Measurements from ENCODE around the gene UBTF. TPM values are rescaled to one million over a fixed set of nuclear protein-coding genes. Genes with fewer than 3 reads are reported as not detected.

The UBTF gene
- total and polyA plus RNA-seq, 9 of the 15 experiments (the other 6 are each of a cell fraction or from before 2014, with no cell fraction given), result 1.2 to 113 (median 83.6) TPM

DNA sequence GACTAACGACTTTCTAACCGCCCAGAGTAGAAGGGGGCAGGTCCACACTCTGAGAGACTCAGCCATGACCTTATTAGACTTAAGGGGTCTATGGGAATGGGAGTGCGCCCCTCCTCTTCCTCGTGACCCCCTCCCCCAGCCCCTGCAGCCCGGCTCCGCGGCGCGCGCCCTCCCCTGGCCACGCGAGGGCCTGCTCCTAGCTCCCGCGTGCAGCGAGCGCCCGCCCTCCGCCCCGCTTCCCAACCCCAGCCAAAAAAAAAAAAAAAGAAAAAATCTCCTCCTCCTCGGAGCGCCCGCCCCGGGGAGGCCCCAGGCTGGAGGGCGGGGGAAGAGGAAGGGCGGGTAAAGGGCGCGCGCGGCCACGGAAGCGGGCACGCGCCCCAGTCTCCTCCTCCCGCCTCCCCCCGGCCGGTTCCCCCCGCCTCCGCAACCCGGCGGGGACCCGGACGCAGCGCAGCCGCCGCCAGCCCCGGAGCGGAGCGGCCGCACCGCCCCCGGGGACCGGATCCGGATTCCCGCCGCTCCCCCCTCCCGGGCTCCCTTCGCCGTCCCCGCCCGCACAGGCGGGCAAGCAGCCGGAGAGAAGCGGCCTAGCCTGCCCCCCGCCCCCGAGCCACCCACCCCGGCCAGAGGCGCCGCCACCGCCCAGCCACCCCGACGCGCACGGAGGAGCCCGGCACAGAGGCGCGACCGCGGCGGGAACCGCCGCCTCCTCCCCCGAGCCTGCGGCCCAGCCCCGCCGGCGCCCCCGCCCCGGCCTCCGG lies 949 bp downstream of the UBTF start (continued):
- no peak for TF ChIP-seq HLTF (IDR thresholded peaks at IDR 0.05)
- TF ChIP-seq ARID1B (IDR thresholded peaks at IDR 0.05), result no peak
- TF ChIP-seq SRF (CRISPR knock-in tag; IDR thresholded peaks at IDR 0.05), result 0 out of 4 replicates have a peak, but pooled peaks of 1 of the 2 experiments have one; percentile 31
- TF ChIP-seq, protein P1, sequence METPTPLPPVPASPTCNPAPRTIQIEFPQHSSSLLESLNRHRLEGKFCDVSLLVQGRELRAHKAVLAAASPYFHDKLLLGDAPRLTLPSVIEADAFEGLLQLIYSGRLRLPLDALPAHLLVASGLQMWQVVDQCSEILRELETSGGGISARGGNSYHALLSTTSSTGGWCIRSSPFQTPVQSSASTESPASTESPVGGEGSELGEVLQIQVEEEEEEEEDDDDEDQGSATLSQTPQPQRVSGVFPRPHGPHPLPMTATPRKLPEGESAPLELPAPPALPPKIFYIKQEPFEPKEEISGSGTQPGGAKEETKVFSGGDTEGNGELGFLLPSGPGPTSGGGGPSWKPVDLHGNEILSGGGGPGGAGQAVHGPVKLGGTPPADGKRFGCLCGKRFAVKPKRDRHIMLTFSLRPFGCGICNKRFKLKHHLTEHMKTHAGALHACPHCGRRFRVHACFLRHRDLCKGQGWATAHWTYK (CRISPR knock-in tag; IDR thresholded peaks at IDR 0.05), result no peak
- no peak for TF ChIP-seq CBX2 (IDR thresholded peaks at IDR 0.05; ENCODE audit: insufficient read depth, low read length, poor library complexity, severe bottlenecking)
- TF ChIP-seq NR3C1 (CRISPR knock-in tag; IDR thresholded peaks at IDR 0.05), result no peak
- TF ChIP-seq SAP30 (IDR thresholded peaks at IDR 0.05; ENCODE audit: borderline replicate concordance, insufficient read depth, low read depth, low read length, poor library complexity, severe bottlenecking), result no peak
- TF ChIP-seq, protein P2, sequence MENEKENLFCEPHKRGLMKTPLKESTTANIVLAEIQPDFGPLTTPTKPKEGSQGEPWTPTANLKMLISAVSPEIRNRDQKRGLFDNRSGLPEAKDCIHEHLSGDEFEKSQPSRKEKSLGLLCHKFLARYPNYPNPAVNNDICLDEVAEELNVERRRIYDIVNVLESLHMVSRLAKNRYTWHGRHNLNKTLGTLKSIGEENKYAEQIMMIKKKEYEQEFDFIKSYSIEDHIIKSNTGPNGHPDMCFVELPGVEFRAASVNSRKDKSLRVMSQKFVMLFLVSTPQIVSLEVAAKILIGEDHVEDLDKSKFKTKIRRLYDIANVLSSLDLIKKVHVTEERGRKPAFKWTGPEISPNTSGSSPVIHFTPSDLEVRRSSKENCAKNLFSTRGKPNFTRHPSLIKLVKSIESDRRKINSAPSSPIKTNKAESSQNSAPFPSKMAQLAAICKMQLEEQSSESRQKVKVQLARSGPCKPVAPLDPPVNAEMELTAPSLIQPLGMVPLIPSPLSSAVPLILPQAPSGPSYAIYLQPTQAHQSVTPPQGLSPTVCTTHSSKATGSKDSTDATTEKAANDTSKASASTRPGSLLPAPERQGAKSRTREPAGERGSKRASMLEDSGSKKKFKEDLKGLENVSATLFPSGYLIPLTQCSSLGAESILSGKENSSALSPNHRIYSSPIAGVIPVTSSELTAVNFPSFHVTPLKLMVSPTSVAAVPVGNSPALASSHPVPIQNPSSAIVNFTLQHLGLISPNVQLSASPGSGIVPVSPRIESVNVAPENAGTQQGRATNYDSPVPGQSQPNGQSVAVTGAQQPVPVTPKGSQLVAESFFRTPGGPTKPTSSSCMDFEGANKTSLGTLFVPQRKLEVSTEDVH (IDR thresholded peaks at IDR 0.05; ENCODE audit: low read depth, partially characterized antibody), result no peak
- TF ChIP-seq ZBTB1 (CRISPR knock-in tag; IDR thresholded peaks at IDR 0.05; ENCODE audit: borderline replicate concordance, low read depth), result peak; percentile 93
- TF ChIP-seq RBFOX2 (IDR thresholded peaks at IDR 0.05; ENCODE audit: low read depth, low read length), result no peak
- TF ChIP-seq NCOA4 (IDR thresholded peaks at IDR 0.05; ENCODE audit: partially characterized antibody), result no peak
- no peak for TF ChIP-seq ZNF79 (CRISPR knock-in tag; IDR thresholded peaks at IDR 0.05; ENCODE audit: low read depth)
- TF ChIP-seq CHD2 (IDR thresholded peaks at IDR 0.05; ENCODE audit: low read depth, low read length), result no peak
- TF ChIP-seq, protein P3, sequence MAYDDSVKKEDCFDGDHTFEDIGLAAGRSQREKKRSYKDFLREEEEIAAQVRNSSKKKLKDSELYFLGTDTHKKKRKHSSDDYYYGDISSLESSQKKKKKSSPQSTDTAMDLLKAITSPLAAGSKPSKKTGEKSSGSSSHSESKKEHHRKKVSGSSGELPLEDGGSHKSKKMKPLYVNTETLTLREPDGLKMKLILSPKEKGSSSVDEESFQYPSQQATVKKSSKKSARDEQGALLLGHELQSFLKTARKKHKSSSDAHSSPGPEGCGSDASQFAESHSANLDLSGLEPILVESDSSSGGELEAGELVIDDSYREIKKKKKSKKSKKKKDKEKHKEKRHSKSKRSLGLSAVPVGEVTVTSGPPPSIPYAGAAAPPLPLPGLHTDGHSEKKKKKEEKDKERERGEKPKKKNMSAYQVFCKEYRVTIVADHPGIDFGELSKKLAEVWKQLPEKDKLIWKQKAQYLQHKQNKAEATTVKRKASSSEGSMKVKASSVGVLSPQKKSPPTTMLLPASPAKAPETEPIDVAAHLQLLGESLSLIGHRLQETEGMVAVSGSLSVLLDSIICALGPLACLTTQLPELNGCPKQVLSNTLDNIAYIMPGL (CRISPR knock-in tag; IDR thresholded peaks at IDR 0.05), result no peak
- TF ChIP-seq ZNF165 (CRISPR knock-in tag; IDR thresholded peaks at IDR 0.05; ENCODE audit: borderline replicate concordance), result no peak
- no peak for TF ChIP-seq MTA3 (IDR thresholded peaks at IDR 0.05; ENCODE audit: borderline replicate concordance)
- TF ChIP-seq, protein P4, sequence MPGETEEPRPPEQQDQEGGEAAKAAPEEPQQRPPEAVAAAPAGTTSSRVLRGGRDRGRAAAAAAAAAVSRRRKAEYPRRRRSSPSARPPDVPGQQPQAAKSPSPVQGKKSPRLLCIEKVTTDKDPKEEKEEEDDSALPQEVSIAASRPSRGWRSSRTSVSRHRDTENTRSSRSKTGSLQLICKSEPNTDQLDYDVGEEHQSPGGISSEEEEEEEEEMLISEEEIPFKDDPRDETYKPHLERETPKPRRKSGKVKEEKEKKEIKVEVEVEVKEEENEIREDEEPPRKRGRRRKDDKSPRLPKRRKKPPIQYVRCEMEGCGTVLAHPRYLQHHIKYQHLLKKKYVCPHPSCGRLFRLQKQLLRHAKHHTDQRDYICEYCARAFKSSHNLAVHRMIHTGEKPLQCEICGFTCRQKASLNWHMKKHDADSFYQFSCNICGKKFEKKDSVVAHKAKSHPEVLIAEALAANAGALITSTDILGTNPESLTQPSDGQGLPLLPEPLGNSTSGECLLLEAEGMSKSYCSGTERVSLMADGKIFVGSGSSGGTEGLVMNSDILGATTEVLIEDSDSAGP (CRISPR knock-in tag; IDR thresholded peaks at IDR 0.05), result no peak
- no peak for TF ChIP-seq BRCA1 (IDR thresholded peaks at IDR 0.05)
- no peak for TF ChIP-seq BRCA1 (CRISPR knock-in tag; IDR thresholded peaks at IDR 0.05)
- no peak for TF ChIP-seq RBM39 (optimal IDR thresholded peaks at IDR 0.05; ENCODE audit: low read depth, low read length)
- no peak for TF ChIP-seq E2F3 (CRISPR knock-in tag; IDR thresholded peaks at IDR 0.05)

Data from K562 (cell line).